ENCODE measurements around the gene METTL1.
"Not testable (repeated sequence)": the region's sequence is repeated elsewhere in the genome, so short reads cannot be mapped to it uniquely, and the experiment has no call there.

METTL1 gene

DNA sequence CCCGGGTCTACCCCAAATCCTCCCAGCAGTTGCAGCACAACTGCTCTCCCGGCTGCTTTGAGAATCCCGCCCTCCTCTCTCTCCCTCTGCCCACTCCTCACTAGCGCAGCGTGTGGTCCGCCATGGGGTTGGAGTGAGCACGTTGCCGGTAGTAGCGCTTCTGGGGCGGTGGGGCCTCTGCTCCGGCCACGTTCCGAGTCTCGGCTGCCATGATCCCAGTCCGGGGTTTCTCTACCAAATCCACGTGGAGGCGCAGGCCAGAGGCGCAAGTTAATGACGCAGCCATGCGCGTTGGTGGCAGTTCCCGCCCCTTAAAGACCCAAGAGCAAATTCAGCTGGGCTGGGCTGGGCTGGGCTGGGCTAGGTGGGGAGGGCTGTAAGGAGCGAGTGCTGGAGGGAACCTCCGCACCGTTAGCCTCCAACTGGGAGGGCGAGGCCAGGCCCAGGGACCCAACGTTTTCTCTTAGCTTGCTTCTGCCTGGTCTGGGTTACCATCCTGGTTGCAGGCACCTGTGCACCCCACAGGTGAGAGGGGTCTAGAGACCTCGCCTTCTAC, at the start of gene METTL1:
Gene METTL1, minus strand, starts transcription at position 233 of the 556 bp plus-strand sequence. Its CDS starts 22 bp downstream, at position 211.
- peak; percentile 96 for DNase-seq (ENCODE audit: low spot score)

DNA sequence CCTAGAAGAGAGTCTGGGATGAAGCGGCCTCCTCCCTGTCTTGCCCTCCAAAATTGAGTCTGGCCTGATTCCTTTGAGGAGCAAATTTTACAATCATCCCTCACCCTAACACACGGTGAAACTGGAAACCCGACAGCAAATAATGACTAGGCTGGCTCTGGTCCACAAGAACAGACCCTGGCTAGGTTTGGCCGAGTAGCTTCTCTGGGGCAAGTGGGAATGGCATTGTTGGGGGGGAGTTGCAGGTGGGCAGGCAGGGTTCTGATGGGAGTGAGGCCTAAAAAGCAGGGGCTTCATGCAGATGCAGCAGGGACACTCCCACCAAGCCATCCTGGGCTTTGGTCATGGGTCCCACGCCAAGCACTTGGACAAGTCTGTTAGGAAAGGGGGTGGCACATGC, 49.1 kb upstream of the METTL1 start:
- DNase-seq (ENCODE audit: low spot score) = not testable (repeated sequence)

GRCh38 chr12:57820119-57820518, 48.2 kb upstream of the METTL1 start:
- DNase-seq (ENCODE audit: low spot score) = not testable (repeated sequence)

GRCh38 chr12:57817990-57818331, 46.1 kb upstream of the METTL1 start:
- DNase-seq (ENCODE audit: low spot score) = not testable (repeated sequence)

- no peak for DNase-seq (ENCODE audit: low spot score)
These were observed 45.5 kb upstream of the METTL1 start for GRCh38 chr12:57817261-57817989.

GRCh38 chr12:57816855-57817151, 44.9 kb upstream of the METTL1 start:
- DNase-seq (ENCODE audit: low spot score) = peak; percentile 45

DNA sequence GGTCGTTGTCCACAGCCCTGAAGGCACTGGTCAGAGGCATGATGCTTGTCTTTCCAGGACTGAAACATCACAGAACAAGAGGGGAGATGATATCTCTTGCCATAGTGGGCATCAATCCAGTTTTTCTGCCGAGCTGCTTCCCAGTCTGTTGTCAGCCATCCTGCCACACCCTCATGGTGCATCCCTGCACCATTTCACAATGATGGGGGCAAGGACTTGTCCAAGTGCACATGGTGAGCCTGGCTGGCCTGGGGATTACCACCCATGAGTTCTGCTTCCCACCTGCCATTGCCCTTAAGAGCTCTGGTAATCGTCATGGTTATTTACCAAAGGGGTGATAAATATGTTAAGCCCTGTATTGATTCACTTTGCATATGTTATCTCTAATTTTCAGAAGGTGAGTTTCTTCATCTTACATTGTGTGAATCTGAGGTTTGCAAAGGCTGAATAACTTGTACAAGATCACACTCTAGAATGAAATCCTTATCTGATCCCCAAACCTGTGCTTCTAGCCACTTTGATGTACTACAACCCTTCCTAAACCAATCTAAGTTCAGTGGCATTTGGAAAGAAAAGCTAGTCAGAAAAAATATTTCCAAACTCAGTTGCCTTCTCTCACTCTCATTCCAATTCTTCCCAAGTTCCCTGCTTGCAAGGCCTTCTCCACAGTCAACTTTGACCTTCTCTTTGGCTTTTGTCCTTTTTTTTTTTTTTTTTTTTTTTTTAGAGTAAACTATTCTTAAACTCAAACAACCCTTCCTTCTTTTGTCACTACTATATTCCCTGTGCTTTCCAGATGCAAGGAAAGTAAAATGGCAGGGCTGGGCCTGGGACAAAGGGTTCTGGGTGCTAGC, 44.3 kb upstream of the METTL1 start:
- DNase-seq (ENCODE audit: low spot score) = no peak

DNA sequence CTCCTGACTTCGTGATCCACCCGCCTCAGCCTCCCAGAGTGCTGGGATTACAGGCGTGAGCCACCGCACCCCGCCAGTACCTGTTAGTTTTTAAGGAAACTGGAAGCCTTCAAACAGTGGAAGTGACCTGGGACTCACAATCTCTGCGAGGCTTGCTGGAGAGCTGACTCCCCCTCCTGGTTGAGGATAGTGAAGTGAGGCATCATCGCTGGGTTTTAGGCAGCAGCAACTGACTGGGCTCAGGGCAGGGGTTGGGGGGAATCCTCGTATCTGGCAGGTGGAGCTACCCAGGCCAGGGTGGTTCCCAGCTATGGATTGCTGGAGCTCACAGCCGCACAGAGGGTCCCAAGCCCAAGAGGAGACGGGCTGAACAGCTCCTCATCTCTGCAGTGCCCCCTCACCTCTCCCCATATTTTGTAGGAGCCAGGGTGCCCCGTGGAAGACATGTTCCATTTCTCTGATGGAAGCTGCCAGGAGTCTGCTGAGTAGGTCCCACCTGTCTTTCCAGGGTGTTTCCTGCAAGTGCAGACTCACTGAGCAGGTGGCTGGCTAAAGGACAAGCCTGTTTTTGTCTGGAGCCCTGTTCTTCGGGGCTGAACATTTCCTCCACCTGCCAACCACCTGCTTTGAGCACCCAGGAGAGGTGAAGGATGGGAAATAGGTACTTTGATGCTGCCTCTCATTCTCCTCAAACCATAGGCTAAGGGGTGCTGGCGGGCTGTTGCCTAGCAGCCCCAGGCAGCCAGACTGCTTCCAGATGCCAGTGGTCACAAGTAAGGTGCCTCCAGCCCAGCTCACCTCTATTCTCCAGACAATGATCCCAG, 43.5 kb upstream of the METTL1 start:
- no peak for DNase-seq (ENCODE audit: low spot score)

GRCh38 chr12:57813971-57814772, 42.3 kb upstream of the METTL1 start:
- no peak for DNase-seq (ENCODE audit: low spot score)

- no peak for DNase-seq (ENCODE audit: low spot score)
These were observed 41.4 kb upstream of the METTL1 start for GRCh38 chr12:57813111-57813970.

DNA sequence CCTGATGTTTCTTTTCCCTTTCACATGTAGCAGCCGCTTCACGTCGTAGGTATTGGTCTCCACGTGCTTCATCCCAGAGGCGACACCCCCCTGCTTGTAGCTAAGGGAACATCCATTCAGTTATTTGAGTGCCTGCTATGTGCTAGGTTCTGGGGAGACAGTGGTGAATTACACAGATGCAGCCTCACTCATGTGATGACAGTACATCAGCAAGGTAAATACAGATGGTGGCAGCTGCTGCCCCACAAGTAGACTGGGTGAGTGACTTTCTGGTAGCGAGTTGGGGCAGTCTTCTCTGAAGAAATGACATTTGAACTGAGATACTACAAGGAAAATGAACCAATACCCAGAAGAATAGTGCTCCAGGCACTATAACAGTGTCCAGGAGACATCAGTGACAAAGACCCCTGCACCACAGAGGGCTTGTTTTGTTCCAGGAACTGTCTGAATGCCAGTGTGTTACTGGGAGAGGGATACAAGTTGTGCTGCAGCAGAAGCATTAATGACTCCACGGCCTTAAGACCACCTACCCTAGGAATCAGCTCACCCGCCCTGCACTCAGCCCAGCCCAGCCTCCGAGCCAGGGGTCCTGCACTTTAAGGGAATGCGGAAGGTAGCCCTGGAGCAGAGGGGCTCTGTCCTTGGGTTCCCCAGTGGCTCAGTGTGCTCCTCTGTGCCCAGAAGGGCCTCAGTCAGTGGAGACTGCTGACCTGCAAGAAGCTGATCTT, 39.3 kb upstream of the METTL1 start:
- no peak for DNase-seq (ENCODE audit: low spot score)

- DNase-seq (ENCODE audit: low spot score) = no peak
These were observed 38.5 kb upstream of the METTL1 start for GRCh38 chr12:57810450-57810849.

- DNase-seq (ENCODE audit: low spot score) = no peak
These were observed 37.5 kb upstream of the METTL1 start for GRCh38 chr12:57809425-57809824.

DNA sequence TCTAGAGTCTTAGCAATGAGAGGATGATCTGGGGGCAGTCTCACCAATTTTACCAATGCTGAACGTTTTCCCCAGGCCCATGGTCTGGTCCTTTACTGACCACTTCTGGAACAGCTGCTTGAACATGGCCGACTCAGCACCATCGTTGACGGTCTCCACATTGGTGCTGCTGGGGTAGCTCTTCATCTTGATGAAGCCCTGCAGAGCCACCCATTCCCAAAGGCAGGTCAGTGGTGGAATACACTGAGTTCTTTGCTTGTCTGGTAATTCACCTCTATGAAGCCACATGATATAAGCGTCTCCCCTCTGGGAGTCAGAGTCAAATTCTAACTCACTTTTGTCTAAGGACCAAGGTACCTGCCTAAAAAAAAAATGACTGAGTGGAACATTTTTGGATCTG, 36.4 kb upstream of the METTL1 start:
- no peak for DNase-seq (ENCODE audit: low spot score)

GRCh38 chr12:57807285-57807684, 35.4 kb upstream of the METTL1 start:
- DNase-seq (ENCODE audit: low spot score) = no peak

GRCh38 chr12:57806677-57807076, 34.8 kb upstream of the METTL1 start:
- no peak for DNase-seq (ENCODE audit: low spot score)

- DNase-seq (ENCODE audit: low spot score) = peak; percentile 80
These were observed 31.5 kb upstream of the METTL1 start for GRCh38 chr12:57803319-57803893.

DNA sequence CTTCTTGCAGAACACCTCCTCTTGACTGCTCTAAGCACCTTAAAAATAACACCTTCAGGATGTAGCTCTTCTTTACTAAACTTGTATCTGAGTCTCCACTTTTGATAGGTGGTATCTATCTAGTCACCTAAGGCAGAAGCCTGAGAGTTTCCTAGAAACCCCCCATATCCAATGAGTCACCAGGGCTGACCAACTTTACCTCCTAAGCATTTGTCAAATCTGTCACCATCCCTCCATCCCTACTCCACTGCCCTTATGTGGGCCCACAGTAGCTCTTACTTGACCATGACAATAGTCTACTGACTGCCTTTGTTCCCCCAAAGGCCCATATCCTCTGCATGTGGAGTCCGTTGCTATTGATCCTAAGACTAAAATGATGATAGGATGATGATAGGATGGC, 30.7 kb upstream of the METTL1 start:
- DNase-seq (ENCODE audit: low spot score) = no peak

DNA sequence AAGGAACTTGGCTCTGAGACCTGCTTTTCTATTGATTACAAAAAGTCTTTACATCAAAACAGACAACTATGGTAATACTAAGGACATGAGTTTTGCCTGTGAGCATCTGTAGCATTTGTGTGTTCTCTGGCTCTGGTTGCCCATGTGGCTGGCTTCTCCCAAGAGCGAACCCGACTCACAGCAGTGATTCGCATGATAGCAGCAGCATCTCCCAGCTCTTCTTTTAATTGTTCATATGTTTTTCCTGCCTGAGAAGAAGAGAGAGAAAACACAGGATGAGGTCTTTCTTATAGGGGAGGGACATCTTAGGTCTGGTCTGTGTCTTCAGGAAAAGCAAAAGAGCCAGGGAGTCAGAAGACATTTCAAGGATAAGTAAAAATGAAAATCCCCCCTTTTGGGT, 29.1 kb upstream of the METTL1 start:
- DNase-seq (ENCODE audit: low spot score) = no peak

GRCh38 chr12:57797933-57798332, 26.0 kb upstream of the METTL1 start:
- no peak for DNase-seq (ENCODE audit: low spot score)

Data from AG20443 (cell line).